ENCODE measurements around the gene INTS11.

The INTS11 gene

GRCh38 chr1:1274299-1274930 lies 50.0 kb downstream of the INTS11 start:
- Mint-ChIP-seq H3K27ac (no peak overlapping the region), H3K4me3 (peak overlapping the region; percentile 79), H3K36me3 (ENCODE audit: low read depth) (peaks cover 24% of the 10 kb centered on the region), H3K9me3 (no peaks in the 10 kb centered on the region), H3K4me1 (ENCODE audit: low read depth) (peaks cover 40% of the 10 kb centered on the region), H3K27me3 (no peaks in the 10 kb centered on the region)

- peaks cover 40% of the 10 kb centered on the region for H3K4me1 Mint-ChIP-seq (ENCODE audit: low read depth)
- H3K27me3 Mint-ChIP-seq: no peaks in the 10 kb centered on the region
- H3K4me3 Mint-ChIP-seq: peak within 1 kb of the TSS; percentile 91
- peaks cover 24% of the 10 kb centered on the region for H3K36me3 Mint-ChIP-seq (ENCODE audit: low read depth)
- H3K9me3 Mint-ChIP-seq: no peaks in the 10 kb centered on the region
- H3K27ac Mint-ChIP-seq: peak within 1 kb of the TSS; percentile 77
Observed at GRCh38 chr1:1273512-1274298, 50.8 kb downstream of the INTS11 start, which contains the start of gene UBE2J2. TSS of gene UBE2J2 (minus strand) at chr1:1273854. CDS start at chr1:1267992, 5,862 bp downstream.

GRCh38 chr1:1273209-1273511 lies 51.3 kb downstream of the INTS11 start:
- peaks cover 25% of the 10 kb centered on the region for H3K36me3 Mint-ChIP-seq (ENCODE audit: low read depth)
- H3K27me3 Mint-ChIP-seq: no peaks in the 10 kb centered on the region
- H3K27ac Mint-ChIP-seq: peak overlapping the region; percentile 77
- H3K9me3 Mint-ChIP-seq: no peaks in the 10 kb centered on the region
- H3K4me3 Mint-ChIP-seq: peak overlapping the region; percentile 91
- peaks cover 40% of the 10 kb centered on the region for H3K4me1 Mint-ChIP-seq (ENCODE audit: low read depth)

GRCh38 chr1:1272341-1273208 lies 51.9 kb downstream of the INTS11 start:
- Mint-ChIP-seq H3K27ac (peak overlapping the region; percentile 77), H3K4me3 (peak overlapping the region; percentile 91), H3K9me3 (no peaks in the 10 kb centered on the region), H3K36me3 (ENCODE audit: low read depth) (peaks cover 29% of the 10 kb centered on the region), H3K4me1 (ENCODE audit: low read depth) (peaks cover 40% of the 10 kb centered on the region), H3K27me3 (no peaks in the 10 kb centered on the region)

GRCh38 chr1:1270813-1271212 lies 53.6 kb downstream of the INTS11 start:
- peaks cover 44% of the 10 kb centered on the region for H3K4me1 Mint-ChIP-seq (ENCODE audit: low read depth)

GRCh38 chr1:1268284-1268682 lies 56.2 kb downstream of the INTS11 start:
- Mint-ChIP-seq H3K27ac (no peak overlapping the region), H3K36me3 (ENCODE audit: low read depth) (peaks cover 36% of the 10 kb centered on the region), H3K4me1 (ENCODE audit: low read depth) (peaks cover 41% of the 10 kb centered on the region)

More at GRCh38 chr1:1270813-1271212, 53.6 kb downstream of the INTS11 start:
- no peaks in the 10 kb centered on the region for H3K27me3 Mint-ChIP-seq
- H3K36me3 Mint-ChIP-seq (ENCODE audit: low read depth): peaks cover 34% of the 10 kb centered on the region
- H3K27ac Mint-ChIP-seq: peak overlapping the region; percentile 87
- H3K9me3 Mint-ChIP-seq: no peaks in the 10 kb centered on the region
- peak overlapping the region; percentile 76 for H3K4me3 Mint-ChIP-seq

GRCh38 chr1:1267488-1268283 lies 56.8 kb downstream of the INTS11 start:
- Mint-ChIP-seq H3K36me3 (ENCODE audit: low read depth) (peaks cover 42% of the 10 kb centered on the region), H3K4me3 (no peak overlapping the region)

More at GRCh38 chr1:1268284-1268682, 56.2 kb downstream of the INTS11 start:
- no peaks in the 10 kb centered on the region for H3K9me3 Mint-ChIP-seq
- no peaks in the 10 kb centered on the region for H3K27me3 Mint-ChIP-seq
- no peak overlapping the region for H3K4me3 Mint-ChIP-seq

GRCh38 chr1:1264868-1265272 lies 59.6 kb downstream of the INTS11 start:
- Mint-ChIP-seq H3K36me3 (ENCODE audit: low read depth) (peaks cover 38% of the 10 kb centered on the region), H3K27ac (no peak overlapping the region), H3K27me3 (no peaks in the 10 kb centered on the region), H3K9me3 (no peaks in the 10 kb centered on the region), H3K4me3 (no peak overlapping the region), H3K4me1 (ENCODE audit: low read depth) (peaks cover 15% of the 10 kb centered on the region)

More at GRCh38 chr1:1267488-1268283, 56.8 kb downstream of the INTS11 start:
- Mint-ChIP-seq H3K4me1 (ENCODE audit: low read depth) (peaks cover 37% of the 10 kb centered on the region), H3K9me3 (no peaks in the 10 kb centered on the region), H3K27me3 (no peaks in the 10 kb centered on the region), H3K27ac (no peak overlapping the region)

GRCh38 chr1:1264026-1264425 lies 60.4 kb downstream of the INTS11 start:
- no peaks in the 10 kb centered on the region for H3K9me3 Mint-ChIP-seq
- no peak overlapping the region for H3K4me3 Mint-ChIP-seq
- H3K4me1 Mint-ChIP-seq (ENCODE audit: low read depth): peaks cover 11% of the 10 kb centered on the region
- H3K36me3 Mint-ChIP-seq (ENCODE audit: low read depth): peaks cover 42% of the 10 kb centered on the region
- H3K27me3 Mint-ChIP-seq: no peaks in the 10 kb centered on the region
- H3K27ac Mint-ChIP-seq: no peak overlapping the region

- peaks cover 39% of the 10 kb centered on the region for H3K36me3 Mint-ChIP-seq (ENCODE audit: low read depth)
- no peaks in the 10 kb centered on the region for H3K9me3 Mint-ChIP-seq
Observed at GRCh38 chr1:1262758-1263157, 61.7 kb downstream of the INTS11 start.

GRCh38 chr1:1262071-1262470 lies 62.4 kb downstream of the INTS11 start:
- Mint-ChIP-seq H3K36me3 (ENCODE audit: low read depth) (peaks cover 42% of the 10 kb centered on the region), H3K27ac (no peak overlapping the region), H3K4me3 (no peak overlapping the region), H3K9me3 (no peaks in the 10 kb centered on the region), H3K4me1 (ENCODE audit: low read depth) (peaks cover 11% of the 10 kb centered on the region), H3K27me3 (no peaks in the 10 kb centered on the region)

More at GRCh38 chr1:1262758-1263157, 61.7 kb downstream of the INTS11 start:
- Mint-ChIP-seq H3K4me3 (no peak overlapping the region), H3K27me3 (no peaks in the 10 kb centered on the region), H3K27ac (no peak overlapping the region), H3K4me1 (ENCODE audit: low read depth) (peaks cover 11% of the 10 kb centered on the region)
